Aorta (tissue), 5 donors: ENCODE data around the gene FIGLA. TPM values are rescaled to one million over a fixed set of nuclear protein-coding genes. Genes with fewer than 3 reads are reported as not detected.

Source experiments
- ATAC-seq: fragments of 200-7000 bp; cut with Tn5 transposase; one replicate; pipeline ENCODE4 v1.9.1; 2022; ENCODE audit warnings: moderate library complexity; ENCODE audit not compliant: low FRiP score
- DNase-seq, 2 donors: peaks; one replicate each; pipeline ENCODE4 v3.0.0-alpha.2; 2020
- H3K27ac ChIP-seq, 2 donors: one replicate each; pipeline ENCODE4 v1.5.1; 2013; ENCODE audit warnings: low read length in 2 of 2, mild to moderate bottlenecking in 2 of 2, moderate library complexity in 2 of 2, control low read depth in 1 of 2, inconsistent platforms in 1 of 2, low read depth in 1 of 2
- H3K27me3 ChIP-seq, 2 donors: one replicate each; pipeline ENCODE4 v1.6.1; 2013; ENCODE audit warnings: control low read depth in 1 of 2, low read length in 1 of 2, mild to moderate bottlenecking in 1 of 2, moderate library complexity in 1 of 2; ENCODE audit not compliant: insufficient read depth in 2 of 2, control insufficient read depth in 1 of 2
- H3K36me3 ChIP-seq, 2 donors: one replicate each; pipeline ENCODE4 v1.6.1; 2013; ENCODE audit warnings: control low read depth in 1 of 2, low read length in 1 of 2, mild to moderate bottlenecking in 1 of 2; ENCODE audit not compliant: insufficient read depth in 2 of 2, control insufficient read depth in 1 of 2
- H3K4me1 ChIP-seq, 2 donors: one replicate each; pipeline ENCODE4 v1.6.1; 2013; ENCODE audit warnings: low read length in 2 of 2, control low read depth in 1 of 2, mild to moderate bottlenecking in 1 of 2, moderate library complexity in 1 of 2; ENCODE audit not compliant: insufficient read depth in 2 of 2, control insufficient read depth in 1 of 2
- H3K4me3 ChIP-seq, 2 donors: one replicate each; pipeline ENCODE4 v1.5.1; 2013; ENCODE audit warnings: low read length in 2 of 2, control low read depth in 1 of 2, mild to moderate bottlenecking in 1 of 2
- H3K9me3 ChIP-seq: one replicate; pipeline ENCODE4 v1.6.1; 2013; ENCODE audit warnings: mild to moderate bottlenecking, low read length; ENCODE audit not compliant: control insufficient read depth
- WGBS, 2 donors: extraction: QIAGEN DNeasy Blood & Tissue Kit; methylation state at CpG; one replicate each; pipeline ENCODE4 v1.1.7; 2013; 5-methylcytosine and 5-hydroxymethylcytosine counted together
- intact Hi-C, 2 donors: fragments of 100-400 bp; cut with DNase I; formaldehyde crosslinking; loops; one replicate each; pipeline versions ENCODE4 v1.14.2 to v1.15.0; 2022
- polyA plus RNA-seq, 2 donors: library from polyadenylated mRNA; stranded (reverse); fragments of 200-250 nt; gene quantifications; one replicate each; pipeline ENCODE4 v1.2.3, GENCODE V29; 2013
- total RNA-seq, 2 donors: library from RNA; stranded (reverse); fragmentation: NEBNext Ultra II Directional; extraction: Animal tissue kit (Norgen Biotek cat#: 25700); gene quantifications; one replicate each; pipeline ENCODE4 v1.2.1, GENCODE V29; 2021
- donor health status: healthy with polysubstance abuse.
- donor health status: Bipolar disorder and iron deficiency.
- donor health status: DM: no; HTN: no; CAD: no.
- donor health status: DM: no; HTN: no; CAD: no.
- donor health status: DM: yes; HTN: yes; CAD: no.

FIGLA gene
- total and polyA plus RNA-seq, 4 donors: not detected

- Histone ChIP-seq H3K4me3 (no peak overlapping the region), H3K4me1 (no peaks in the 10 kb centered on the region), H3K27ac (no peak overlapping the region), H3K9me3 (no peaks in the 10 kb centered on the region), H3K36me3 (no peaks in the 10 kb centered on the region), H3K27me3 (no peaks in the 10 kb centered on the region)
- DNase-seq (no peak), ATAC-seq (peak; percentile 65)
- 14 to 24% methylated on average over 5 of the region's 5 CpGs for WGBS, 2 donors
- intact Hi-C loops: no loop called here
Observed at GRCh38 chr2:70830366-70830765, 39.9 kb upstream of the FIGLA start.

GRCh38 chr2:70829916-70830315, 39.5 kb upstream of the FIGLA start:
- Histone ChIP-seq H3K4me3 (no peak overlapping the region), H3K27me3 (no peaks in the 10 kb centered on the region), H3K9me3 (no peaks in the 10 kb centered on the region), H3K36me3 (no peaks in the 10 kb centered on the region), H3K4me1 (no peaks in the 10 kb centered on the region), H3K27ac (no peak overlapping the region)
- ATAC-seq (no peak), DNase-seq (no peak)
- intact Hi-C loops: no loop called here
- 85 to 87% methylated on average over 1 of the region's 1 CpG for WGBS, 2 donors

GRCh38 chr2:70828914-70829824, 38.7 kb upstream of the FIGLA start:
- DNase-seq (no peak), ATAC-seq (no peak)
- Histone ChIP-seq H3K27me3 (no peaks in the 10 kb centered on the region), H3K9me3 (no peaks in the 10 kb centered on the region), H3K4me1 (no peaks in the 10 kb centered on the region), H3K4me3 (no peak overlapping the region), H3K36me3 (no peaks in the 10 kb centered on the region), H3K27ac (no peak overlapping the region)
- 69 to 75% methylated on average over 6 of the region's 6 CpGs for WGBS, 2 donors
- intact Hi-C loops: no loop called here

GRCh38 chr2:70828115-70828514, 37.7 kb upstream of the FIGLA start:
- Histone ChIP-seq H3K36me3 (no peaks in the 10 kb centered on the region), H3K4me1 (no peaks in the 10 kb centered on the region), H3K27ac (no peak overlapping the region), H3K27me3 (no peaks in the 10 kb centered on the region), H3K4me3 (no peak overlapping the region), H3K9me3 (no peaks in the 10 kb centered on the region)
- intact Hi-C loops: no loop called here
- ATAC-seq (no peak), DNase-seq (no peak)
- 85 to 87% methylated on average over 5 of the region's 5 CpGs for WGBS, 2 donors

GRCh38 chr2:70827388-70827787, 36.9 kb upstream of the FIGLA start:
- ATAC-seq: no peak
- Histone ChIP-seq H3K4me1 (no peaks in the 10 kb centered on the region), H3K27me3 (no peaks in the 10 kb centered on the region), H3K36me3 (no peaks in the 10 kb centered on the region), H3K9me3 (no peaks in the 10 kb centered on the region), H3K27ac (no peak overlapping the region), H3K4me3 (no peak overlapping the region)
- DNase-seq: no peak
- intact Hi-C loops: no loop called here
- WGBS, 2 donors: 80 to 85% methylated on average over 5 of the region's 5 CpGs

- 77 to 84% methylated on average over 4 of the region's 4 CpGs for WGBS, 2 donors
- Histone ChIP-seq H3K27me3 (no peaks in the 10 kb centered on the region), H3K27ac (no peak overlapping the region), H3K4me3 (no peak overlapping the region), H3K9me3 (no peaks in the 10 kb centered on the region), H3K4me1 (no peaks in the 10 kb centered on the region), H3K36me3 (no peaks in the 10 kb centered on the region)
- intact Hi-C loops: no loop called here
- no peak for DNase-seq
- ATAC-seq: no peak
Observed at GRCh38 chr2:70826696-70827350, 36.4 kb upstream of the FIGLA start.

GRCh38 chr2:70823249-70823648, 32.8 kb upstream of the FIGLA start:
- Histone ChIP-seq H3K36me3 (no peaks in the 10 kb centered on the region), H3K27me3 (no peaks in the 10 kb centered on the region), H3K27ac (no peak overlapping the region), H3K9me3 (no peaks in the 10 kb centered on the region), H3K4me1 (no peaks in the 10 kb centered on the region), H3K4me3 (no peak overlapping the region)
- DNase-seq (no peak), ATAC-seq (no peak)
- intact Hi-C loops: no loop called here
- 80 to 93% methylated on average over 5 of the region's 5 CpGs for WGBS, 2 donors

- Histone ChIP-seq H3K4me1 (no peaks in the 10 kb centered on the region), H3K9me3 (no peaks in the 10 kb centered on the region), H3K27ac (no peak overlapping the region), H3K27me3 (no peaks in the 10 kb centered on the region), H3K36me3 (no peaks in the 10 kb centered on the region), H3K4me3 (no peak overlapping the region)
- intact Hi-C loops: no loop called here
- DNase-seq (no peak), ATAC-seq (no peak)
- WGBS, 2 donors: 75 to 92% methylated on average over 8 of the region's 8 CpGs
Observed at GRCh38 chr2:70822843-70823242, 32.4 kb upstream of the FIGLA start.

- 62 to 70% methylated on average over 7 of the region's 7 CpGs for WGBS, 2 donors
- H3K4me3 ChIP-seq: no peak within 1 kb of the TSS
- no peaks in the 10 kb centered on the region for H3K9me3 ChIP-seq
- no peak for DNase-seq
- no peak within 1 kb of the TSS for H3K27ac ChIP-seq
- no peak for ATAC-seq
- H3K4me1 ChIP-seq: no peaks in the 10 kb centered on the region
- intact Hi-C loops: no loop called here
- H3K27me3 ChIP-seq: no peaks in the 10 kb centered on the region
- no peaks in the 10 kb centered on the region for H3K36me3 ChIP-seq
Observed at GRCh38 chr2:70820499-70820898, 30.1 kb upstream of the FIGLA start, which contains the start of gene CLEC4F. CLEC4F (minus strand) TSS chr2:70820599; CDS start chr2:70820523, 76 bp downstream.
